Measurements from ENCODE around the gene GNRH2.
"Not testable (repeated sequence)": the region's sequence is repeated elsewhere in the genome, so short reads cannot be mapped to it uniquely, and the experiment has no call there.

The GNRH2 gene, protein sequence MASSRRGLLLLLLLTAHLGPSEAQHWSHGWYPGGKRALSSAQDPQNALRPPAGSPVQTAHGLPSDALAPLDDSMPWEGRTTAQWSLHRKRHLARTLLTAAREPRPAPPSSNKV

DNA sequence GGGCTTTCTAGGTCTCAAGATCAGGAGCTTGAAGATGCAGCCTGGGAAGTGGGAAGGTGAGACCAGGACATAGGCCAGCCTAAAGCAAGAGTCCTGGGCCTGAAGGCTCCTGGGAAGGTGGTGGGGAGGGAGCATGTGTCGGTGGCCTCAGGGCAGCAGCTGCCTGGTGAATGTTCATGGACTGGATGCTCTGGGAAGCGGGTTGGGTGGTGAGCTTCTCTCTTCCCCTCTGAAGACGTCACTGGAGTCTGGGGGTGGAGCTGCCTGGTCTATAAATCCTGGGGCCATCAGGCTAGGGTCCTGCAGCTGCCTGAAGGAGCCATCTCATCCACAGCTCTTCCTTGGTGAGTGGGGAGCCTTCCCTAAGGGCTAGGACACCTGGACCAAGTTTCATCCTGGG is at the start of gene GNRH2:
Gene GNRH2, plus strand, starts transcription at position 301 of the 400 bp plus-strand sequence. CDS start 793 bp downstream, outside the sequence.
- no peak for DNase-seq

DNA sequence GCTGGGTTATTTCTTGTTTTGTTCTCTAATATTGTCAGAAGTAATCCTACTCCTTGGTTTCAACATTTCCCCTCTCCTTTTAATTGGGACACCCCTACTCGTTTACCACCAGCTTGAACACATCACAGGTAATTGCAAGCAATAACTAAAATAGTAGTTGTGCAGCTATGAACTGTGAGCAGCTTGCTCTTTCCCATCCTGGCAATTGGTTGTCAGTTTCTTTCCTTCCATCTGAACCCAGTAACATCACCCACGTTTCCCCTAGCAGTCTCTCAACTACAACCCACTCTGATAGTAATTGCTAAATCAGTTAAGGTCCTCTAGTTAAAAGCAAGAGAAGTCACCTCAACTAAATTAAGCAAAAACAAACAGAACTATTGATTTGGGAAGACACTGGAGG is 47.6 kb upstream of the GNRH2 start:
- DNase-seq, result no peak

DNA sequence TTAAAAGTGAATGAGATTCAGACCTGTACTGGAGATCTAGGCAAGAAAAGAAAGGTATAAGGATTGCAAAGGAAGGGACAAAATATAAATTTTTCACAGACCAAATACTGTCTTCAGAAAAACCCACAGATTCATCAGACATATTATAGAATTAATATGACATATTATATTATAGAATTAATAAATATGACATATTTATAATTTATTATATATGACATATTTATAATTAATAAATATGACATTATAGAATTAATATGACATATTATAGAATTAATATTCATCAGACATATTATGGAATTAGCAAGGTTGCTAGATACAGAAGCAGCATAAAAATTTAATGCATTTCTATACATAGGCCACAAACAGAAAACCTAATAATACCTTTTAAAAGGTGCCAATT is 44.7 kb upstream of the GNRH2 start:
- DNase-seq, result no peak

DNA sequence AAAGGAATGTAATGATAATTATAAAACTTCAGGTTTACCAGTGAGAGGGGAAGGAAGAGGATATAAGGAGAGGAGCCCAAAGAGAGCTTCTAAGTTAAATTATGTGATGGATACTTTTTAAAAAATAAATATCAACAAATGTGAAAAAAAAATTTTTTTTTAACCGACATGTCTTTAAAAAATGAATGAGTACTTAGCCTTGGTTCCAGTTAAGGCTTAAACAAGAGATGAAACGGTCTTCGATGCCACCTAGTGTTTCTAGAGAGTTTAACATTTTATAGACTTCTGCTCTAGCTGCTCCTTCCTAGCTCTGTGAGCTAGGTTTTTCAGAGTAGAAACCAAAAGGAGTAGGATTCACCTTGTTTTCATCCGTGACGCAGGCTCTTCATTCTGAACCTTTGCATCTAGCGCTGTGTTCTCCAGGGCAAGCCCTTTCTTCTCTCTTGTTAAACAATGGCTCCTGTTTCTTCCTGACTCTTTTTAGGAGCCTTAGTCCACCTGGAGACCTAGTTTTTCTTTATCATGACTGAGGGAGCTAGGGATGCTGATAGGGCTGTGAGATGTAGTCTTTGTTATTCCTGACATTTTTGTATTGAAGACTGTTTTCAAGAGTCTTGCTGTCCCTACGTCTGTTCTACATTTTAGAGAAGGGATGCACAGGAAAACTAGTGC is 42.4 kb upstream of the GNRH2 start:
- DNase-seq, result peak; percentile 37

DNA sequence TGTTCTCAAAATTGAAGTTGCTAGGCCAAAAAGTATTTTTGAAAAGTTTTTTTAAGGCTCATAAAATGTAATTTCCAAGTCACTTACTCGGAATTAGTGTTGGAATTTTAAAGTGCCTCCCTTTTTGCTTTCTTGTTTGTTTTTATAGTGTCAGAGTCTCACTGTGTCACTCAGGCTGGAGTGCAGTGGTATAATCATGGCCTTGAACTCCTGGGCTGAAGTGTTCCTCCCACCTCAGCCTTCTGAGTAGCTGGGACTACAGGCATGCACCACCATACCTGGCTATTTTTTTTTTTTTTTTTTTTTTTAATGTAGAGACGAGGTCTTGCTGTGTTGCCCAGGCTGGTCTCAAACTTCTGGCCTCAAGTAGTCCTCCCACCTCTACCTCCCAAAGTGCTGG is 40.0 kb upstream of the GNRH2 start:
- DNase-seq, result no peak

DNA sequence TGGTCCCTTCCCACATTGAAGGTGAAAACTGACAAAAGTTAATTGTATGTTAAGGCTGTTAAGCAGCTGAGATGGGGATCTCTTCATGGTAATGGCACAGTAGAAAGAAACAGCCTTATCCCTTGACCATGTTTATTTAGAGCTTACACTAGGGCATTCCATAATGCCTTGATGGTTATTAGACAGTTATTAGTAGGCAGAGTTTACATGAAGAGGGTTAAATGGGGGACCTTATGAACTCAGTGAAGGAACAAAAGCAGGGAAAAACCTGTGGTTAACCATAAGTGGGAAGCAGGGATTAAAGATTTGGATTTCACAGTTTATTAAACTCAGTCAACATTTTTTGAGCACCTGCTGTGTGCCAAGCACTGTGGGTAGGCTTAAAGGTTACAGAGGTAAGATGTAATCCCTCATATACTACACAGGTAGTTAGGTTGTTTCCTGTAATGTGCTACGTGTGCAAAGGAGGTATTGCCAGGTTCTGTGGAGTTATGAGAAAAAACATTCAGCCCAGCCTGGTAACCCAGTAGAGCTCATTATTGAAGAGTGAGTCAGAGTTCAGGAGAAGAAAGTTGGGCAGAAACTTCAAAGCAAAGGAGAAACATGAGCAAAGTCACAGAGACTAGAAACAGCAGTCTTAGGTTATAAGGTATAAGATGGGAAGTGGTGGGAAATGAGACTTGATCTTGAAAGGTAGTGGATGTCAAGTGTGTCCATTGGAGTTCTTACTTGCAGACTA is 32.3 kb upstream of the GNRH2 start:
- DNase-seq, result no peak

DNA sequence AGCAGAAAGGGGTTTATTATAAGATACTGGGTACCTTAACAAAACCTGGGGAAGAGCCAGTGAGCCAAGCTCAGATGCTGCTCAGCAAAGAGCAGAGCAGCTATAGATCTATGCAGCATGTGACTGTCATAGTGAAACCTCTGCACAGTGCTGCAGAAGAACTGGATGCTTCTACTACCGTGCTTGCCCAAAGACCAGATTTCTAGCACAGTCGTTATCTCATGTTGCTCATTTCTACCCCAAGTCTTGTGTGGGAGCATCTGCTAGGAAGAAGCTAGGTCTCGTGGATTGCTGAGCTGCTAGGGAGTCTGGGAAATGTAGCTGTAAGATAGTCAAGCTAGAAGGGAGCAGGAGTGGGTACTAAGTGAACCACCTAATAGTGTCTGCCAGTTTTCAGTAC is 31.7 kb upstream of the GNRH2 start:
- no peak for DNase-seq

DNA sequence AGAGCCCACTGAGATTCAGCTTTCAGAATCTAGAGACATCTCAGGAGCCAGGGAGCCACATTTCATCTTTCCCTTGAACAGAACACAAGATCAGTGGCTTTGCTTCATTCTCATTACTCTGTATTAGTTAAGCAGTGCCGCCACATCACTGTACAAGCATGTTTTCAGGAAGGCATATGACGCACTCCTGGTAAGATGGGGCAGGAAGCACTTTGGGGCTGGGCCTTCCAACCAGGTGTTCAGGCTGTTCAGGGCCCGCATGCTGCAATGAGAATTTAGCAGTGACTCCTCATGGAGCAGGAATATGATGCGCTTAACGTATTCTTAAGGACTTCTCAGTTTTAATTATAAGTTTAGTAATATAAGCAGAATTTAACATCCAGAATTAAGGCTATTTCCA is 29.7 kb upstream of the GNRH2 start:
- no peak for DNase-seq

DNA sequence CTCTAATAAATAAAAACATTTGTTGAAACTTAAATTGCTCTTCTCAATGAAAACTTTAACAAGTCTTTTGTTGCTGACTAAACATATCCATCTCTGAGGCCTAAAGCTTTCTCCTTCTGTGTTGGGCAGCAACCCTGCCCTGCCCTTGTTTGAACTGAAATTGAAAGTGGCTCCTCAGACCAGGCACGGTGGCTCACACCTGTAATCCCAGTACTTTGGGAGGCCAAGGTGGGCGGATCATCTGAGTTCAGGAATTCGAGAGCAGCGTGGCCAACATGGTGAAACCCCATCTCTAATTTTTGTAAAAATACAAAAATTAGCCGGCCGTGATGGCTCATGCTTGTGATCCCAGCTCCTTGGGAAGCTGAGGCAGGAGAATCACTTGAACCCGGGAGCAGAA is 29.2 kb upstream of the GNRH2 start:
- no peak for DNase-seq

DNA sequence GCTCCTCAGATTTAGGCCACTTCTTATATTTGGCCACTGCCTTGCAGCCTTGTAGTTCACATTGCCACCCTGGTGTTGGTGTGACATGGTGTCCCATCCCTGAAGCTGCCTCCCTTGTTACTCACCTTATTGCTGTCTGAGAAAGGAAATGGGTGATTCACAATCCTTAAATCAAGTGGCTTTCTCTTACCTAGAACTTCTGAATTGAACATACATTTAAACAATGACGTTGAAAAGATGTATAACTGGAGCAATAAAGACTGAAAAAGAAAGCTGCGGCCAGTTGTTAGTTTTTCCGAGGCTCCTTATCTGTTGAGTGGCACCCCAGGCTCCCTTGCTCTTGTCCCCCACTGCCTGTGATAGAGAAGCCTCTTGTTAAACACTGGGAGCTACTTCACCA is 28.8 kb upstream of the GNRH2 start:
- no peak for DNase-seq

DNA sequence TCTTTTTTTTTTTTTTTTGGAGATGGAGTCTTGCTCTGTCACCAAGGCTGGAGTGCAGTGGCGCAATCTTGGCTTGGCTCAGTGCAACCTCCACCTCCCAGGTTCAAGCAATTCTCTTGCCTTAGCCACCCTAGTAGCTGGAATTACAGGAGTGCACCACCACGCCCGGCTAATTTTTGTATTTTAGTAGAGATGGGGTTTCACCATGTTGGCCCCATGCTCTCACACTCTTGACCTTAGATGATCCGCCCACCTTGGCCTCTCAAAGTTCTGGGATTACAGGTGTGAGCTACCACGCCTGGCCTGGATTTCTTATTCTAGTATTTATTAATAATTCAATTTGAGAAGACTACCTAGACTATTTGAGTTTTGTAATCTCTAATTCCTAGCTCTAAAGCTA is 28.1 kb upstream of the GNRH2 start:
- DNase-seq, result not testable (repeated sequence)

DNA sequence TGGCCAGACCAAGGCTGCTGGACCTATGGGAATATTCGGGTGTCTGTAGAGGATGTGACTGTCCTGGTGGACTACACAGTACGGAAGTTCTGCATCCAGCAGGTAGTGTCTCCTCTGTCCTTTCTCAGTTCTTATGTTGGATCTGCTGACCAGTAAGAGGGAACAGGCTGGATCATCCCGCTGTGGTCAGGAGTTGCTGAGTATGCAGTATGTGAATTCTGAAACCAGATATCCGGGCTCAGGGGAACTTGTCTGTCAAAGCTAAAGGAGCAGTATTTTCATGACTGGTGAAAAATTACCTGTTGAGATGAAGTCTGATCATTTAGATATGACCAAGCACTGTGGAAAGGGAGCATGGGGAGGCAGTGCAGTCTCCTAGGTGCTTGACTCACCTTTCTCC is 22.1 kb upstream of the GNRH2 start:
- DNase-seq, result no peak

DNA sequence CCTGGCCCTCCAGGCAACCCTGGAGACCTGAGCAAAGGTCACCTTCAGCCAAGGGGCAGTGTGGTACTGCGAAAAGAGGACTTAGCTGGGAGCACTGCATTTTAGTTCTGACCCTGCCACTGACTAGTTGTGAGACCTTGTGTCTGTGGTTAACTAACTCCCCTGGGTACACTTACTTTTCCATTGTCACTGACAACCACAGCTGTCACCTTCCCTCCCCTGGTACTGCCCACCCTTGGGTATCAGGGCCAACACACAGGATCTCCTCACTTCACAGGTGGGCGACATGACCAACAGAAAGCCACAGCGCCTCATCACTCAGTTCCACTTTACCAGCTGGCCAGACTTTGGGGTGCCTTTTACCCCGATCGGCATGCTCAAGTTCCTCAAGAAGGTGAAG is 21.6 kb upstream of the GNRH2 start:
- DNase-seq, result no peak

DNA sequence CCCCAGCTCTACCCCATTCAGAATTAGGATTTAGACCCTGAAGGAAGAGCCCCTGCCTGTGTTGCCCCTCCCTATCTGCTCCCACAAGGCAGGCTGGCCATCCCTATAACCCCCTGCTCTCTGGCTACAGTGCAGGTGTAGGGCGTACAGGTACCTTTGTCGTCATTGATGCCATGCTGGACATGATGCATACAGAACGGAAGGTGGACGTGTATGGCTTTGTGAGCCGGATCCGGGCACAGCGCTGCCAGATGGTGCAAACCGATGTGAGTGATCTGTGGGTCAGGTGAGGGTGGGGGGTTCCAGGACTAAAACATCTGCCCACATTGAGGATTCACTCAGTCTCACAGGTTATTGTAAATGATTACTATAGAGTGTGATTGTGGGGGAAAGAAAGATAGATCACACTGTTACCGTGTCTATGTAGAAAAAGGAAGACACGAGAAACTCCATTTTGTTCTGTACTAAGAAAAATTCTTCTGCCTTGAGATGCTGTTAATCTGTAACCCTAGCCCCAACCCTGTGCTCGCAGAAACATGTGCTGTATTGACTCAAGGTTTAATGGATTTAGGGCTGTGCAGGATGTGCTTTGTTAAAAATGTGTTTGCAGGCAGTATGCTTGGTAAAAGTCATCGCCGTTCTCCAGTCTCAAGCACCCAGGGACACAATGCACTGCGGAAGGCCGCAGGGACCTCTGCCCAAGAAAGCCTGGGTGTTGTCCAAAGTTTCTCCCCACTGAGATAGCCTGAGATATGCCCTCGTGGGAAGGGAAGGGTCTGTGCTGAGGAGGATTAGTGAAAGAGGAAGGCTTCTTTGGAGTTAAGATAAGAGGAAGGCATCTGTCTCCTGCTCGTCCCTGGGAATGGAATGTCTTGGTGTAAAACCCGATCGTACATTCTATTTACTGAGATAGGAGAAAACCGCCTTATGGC is 20.6 kb upstream of the GNRH2 start:
- DNase-seq, result not testable (repeated sequence)

DNA sequence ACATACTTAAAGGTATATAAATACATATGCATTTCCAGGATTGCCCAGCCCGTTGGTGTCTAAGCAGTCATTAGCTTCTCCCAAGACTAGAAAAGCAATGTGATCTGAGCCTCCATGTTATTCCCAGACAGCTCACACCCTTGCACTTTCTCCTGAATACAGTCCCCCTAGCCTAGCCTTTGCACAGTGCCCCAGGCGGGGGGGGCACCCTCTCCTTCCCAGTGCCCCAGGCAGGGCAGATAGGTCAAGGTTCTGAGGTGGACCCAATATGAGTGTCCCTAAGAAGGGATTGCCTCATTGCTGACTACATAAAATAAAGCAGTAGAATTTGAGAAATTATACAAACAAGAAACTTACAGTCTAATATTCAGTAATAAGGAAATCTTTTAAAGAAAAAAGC is 15.4 kb upstream of the GNRH2 start:
- no peak for DNase-seq

DNA sequence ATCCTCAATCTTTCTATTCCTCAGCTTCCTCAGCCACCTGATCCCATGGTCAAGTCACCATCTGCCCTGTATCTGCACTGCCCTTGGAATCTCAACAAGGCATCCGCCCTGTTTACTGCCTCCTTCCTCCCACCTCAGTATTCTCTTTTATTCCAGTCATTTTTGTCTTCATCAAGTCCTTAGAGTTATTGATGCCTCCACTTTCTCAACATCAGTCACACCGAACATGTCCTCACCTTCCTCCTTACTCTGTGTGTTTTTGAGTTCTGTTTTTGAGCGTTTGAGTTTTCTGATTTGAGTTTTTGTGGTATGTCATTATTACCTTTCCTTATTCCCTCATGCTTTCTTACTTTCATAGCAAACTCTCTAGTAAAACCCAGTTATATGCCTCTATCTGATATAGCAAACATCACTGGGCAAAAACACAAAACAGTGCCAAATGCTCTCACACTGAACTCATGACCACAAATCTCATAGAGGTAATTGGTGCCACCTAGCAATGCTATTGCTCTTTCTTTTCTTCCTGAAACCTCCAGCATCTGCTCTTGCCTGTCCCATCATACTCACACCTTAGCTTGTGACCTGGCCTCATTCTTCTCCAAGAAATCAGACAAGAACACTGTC is 11.8 kb upstream of the GNRH2 start:
- no peak for DNase-seq

DNA sequence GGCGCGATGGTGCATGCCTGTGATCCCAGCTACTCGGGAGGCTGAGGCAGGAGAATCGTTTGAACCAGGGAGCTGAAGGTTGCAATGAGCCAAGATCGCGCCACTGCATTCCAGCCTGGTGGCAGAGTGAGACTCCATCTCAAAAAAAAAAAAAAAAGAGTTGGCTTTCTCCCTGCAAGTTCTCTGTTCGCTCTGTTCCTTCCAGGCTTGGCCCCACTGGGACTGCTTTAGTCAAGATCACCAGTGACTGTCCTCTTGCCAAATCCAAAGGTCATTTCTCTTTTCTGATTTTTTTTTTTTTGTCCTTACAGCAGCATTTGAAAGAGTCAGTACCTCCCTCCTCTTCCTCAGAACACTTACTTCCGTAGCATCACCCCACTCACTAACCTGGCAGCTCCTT is 10.8 kb upstream of the GNRH2 start:
- DNase-seq, result no peak

DNA sequence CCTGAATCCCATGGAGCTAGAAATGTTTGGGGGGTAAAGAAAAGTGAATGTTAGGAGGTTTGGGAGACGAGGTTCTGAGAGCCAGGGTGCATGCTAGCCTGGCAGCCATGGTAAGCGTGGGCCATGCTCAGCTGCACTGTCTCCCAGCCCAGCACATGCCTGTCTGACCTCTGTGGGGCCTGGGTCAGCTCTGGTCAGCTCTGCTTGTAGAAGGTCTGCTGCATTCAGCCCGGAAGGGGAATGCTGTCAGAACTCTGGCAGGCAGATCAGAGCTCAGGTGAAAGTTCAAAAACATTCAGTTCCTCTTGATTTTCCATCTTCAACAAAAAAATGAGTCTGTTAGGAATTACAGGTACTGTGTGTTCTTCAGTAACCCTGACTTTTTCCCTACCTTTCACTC is 5.8 kb upstream of the GNRH2 start:
- DNase-seq, result no peak

DNA sequence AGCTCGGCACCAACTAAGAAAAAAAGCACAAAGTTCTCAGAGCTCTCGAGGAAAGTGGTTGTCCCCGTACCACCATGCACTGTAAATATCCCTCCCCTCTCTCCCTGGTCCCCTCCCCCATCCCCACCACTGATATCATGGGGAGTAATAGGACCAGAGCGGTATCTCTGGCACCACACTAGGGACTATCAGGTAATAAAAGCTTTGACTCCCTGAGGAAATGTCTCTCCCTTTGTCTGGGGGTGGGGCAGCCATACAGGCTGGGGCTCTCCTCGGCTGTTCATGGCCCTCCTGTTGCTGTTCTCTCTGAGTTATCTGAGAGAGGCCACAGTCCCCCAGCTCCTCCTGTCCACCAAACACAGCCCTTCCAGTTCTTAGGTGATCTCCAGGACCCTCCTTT is 5.0 kb upstream of the GNRH2 start:
- no peak for DNase-seq

DNA sequence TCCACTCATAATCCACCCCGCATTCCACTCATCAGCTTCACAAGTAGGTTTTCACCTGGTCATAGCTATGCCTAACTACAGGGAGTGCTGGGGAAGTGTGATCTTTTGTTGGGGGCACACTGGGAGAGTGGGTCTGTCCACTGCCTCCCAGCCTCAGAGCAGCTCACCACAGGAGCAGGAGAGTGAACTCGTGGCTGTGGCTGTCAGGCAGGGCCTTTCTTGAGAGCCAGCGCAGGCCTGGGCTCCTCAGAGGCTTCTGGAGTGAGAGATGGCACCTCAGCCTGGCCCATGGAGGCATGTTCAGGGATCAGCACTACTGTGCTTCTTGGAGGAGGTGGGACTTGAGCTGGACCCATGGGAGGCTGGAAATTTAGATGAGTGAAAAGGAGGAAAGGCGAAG is 4.0 kb upstream of the GNRH2 start:
- no peak for DNase-seq

DNA sequence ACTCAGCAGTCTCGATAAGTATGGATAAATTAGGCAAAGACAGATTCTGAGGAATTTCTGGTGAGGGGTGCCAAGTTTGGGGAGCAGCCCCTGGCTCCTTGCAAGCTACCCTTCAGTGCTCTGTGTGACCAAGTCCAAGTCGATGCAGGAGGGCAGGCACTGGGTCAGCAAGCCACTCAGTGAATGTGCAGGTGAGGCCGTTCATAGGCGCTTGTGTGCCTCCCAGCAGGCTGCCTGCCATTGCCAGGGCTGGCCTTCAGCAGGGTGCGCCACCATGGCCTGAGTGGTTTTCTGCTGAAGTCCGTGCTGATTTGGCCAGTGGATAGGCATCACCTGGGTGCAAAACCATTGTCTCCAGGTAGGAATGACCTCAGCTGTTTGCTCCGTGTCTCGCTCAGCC is 3.3 kb upstream of the GNRH2 start:
- DNase-seq, result no peak

DNA sequence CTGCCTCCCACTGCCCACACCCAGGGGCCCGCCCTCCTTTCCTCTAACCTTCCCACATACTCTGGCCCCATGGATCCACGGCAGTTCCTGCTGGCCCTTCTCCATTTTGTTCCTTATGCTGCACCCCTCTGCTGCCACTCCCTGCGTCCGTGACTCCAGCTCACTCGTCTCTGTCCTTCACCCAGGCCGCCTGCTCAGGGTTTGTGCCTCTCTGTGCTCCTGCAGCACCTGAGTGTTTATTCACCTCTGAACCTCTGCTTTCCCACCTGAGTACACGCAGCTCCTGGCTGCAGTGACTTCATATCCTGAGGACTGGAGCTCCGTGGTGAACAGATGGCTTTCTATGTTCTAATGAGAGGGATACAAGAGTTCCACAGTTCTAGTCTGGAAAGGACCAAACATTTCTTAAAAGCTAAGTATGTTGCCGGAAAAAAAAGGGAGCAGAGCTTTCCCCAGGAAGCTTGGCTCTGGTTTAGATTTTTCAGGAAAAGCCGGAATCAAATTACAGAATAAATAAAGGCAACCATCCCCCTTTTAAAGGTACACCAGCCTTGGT is 1.5 kb upstream of the GNRH2 start:
- no peak for DNase-seq

DNA sequence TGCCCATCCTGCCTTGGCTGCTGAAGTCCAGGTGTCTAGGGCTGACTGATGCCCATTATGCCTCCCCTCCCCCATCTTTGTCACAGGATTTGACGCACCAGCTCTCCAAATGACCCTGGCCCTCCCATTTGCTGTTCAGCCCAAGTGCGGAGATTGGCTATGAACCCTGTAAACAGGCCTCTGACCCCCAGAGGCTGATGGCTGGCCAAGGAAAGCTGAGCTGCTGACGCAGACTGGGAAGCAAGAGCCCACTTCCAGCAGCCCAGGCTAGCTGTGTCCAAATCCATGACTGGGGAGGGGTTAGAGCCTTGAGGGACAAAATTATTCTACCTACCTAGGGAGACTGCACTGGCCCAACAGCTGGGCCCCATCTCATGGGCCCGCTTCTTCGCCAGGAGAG is 797 bp upstream of the GNRH2 start:
- DNase-seq, result no peak

Measured in NCI-H446 treated with DMSO at 0.1 percent for 48 hours (cell line).